NB4 (cell line): ENCODE results near the gene CLEC3B.

ENCODE experiments used
- CTCF ChIP-seq: IDR thresholded peaks from one replicate; pipeline ENCODE4 v1.5.1; 2012; ENCODE audit warnings: low read depth, low read length
- POLR2A ChIP-seq: IDR thresholded peaks from 2 replicates; pipeline ENCODE4 v1.6.1; 2011; ENCODE audit warnings: mild to moderate bottlenecking; ENCODE audit not compliant: insufficient read length; ENCODE audit errors: extremely low read depth

- TF ChIP-seq POLR2A: no peak
- TF ChIP-seq CTCF: no peak
Observed at GRCh38 chr3:45024542-45025255, 1.4 kb upstream of the CLEC3B start.
